NCI-H1092 (cell line): ENCODE results near the gene TRIM6.
"Not testable (repeated sequence)": the region's sequence is repeated elsewhere in the genome, so short reads cannot be mapped to it uniquely, and the experiment has no call there.

ENCODE experiments used
- DNase-seq: peaks from one replicate; lab custom pipeline; 2025; lab: John Stamatoyannopoulos, UW

The TRIM6 gene

GRCh38 chr11:5596607-5597201 lies at the start of gene TRIM6:
Gene TRIM6, plus strand, starts transcription at chr11:5596637. Its CDS starts 261 bp downstream, at chr11:5596898.
- DNase-seq, result no peak

GRCh38 chr11:5547982-5548381 lies 48.5 kb upstream of the TRIM6 start:
- no peak for DNase-seq

GRCh38 chr11:5548440-5548839 lies 48.0 kb upstream of the TRIM6 start, which contains the start of gene OR52H1:
Gene OR52H1, minus strand, starts transcription at chr11:5548540. Its CDS starts 3,035 bp downstream, at chr11:5545505.
- no peak for DNase-seq

- DNase-seq, result no peak
Measured at GRCh38 chr11:5550440-5551095, 45.9 kb upstream of the TRIM6 start.

- no peak for DNase-seq
Measured at GRCh38 chr11:5553343-5553742, 43.1 kb upstream of the TRIM6 start.

- no peak for DNase-seq
Measured at GRCh38 chr11:5556596-5557188, 39.7 kb upstream of the TRIM6 start.

GRCh38 chr11:5557751-5558150 lies 38.7 kb upstream of the TRIM6 start:
- no peak for DNase-seq

GRCh38 chr11:5564259-5565019 lies 32.0 kb upstream of the TRIM6 start:
- DNase-seq, result no peak

- no peak for DNase-seq
Measured at GRCh38 chr11:5574654-5575053, 21.8 kb upstream of the TRIM6 start.

GRCh38 chr11:5575152-5575551 lies 21.3 kb upstream of the TRIM6 start:
- DNase-seq, result no peak

- DNase-seq, result no peak
Measured at GRCh38 chr11:5577101-5577500, 19.3 kb upstream of the TRIM6 start.

- DNase-seq, result no peak
Measured at GRCh38 chr11:5580577-5580976, 15.9 kb upstream of the TRIM6 start, which contains the start of gene OR52B6. Gene OR52B6, plus strand, starts transcription at chr11:5580877. Its CDS starts 0 bp downstream, at chr11:5580877.

GRCh38 chr11:5581014-5581413 lies 15.4 kb upstream of the TRIM6 start:
- DNase-seq, result no peak

GRCh38 chr11:5584458-5584857 lies 12.0 kb upstream of the TRIM6 start:
- not testable (repeated sequence) for DNase-seq

- DNase-seq, result not testable (repeated sequence)
Measured at GRCh38 chr11:5589906-5590305, 6.5 kb upstream of the TRIM6 start.

- no peak for DNase-seq
Measured at GRCh38 chr11:5591613-5592012, 4.8 kb upstream of the TRIM6 start.

GRCh38 chr11:5592615-5593014 lies 3.8 kb upstream of the TRIM6 start:
- no peak for DNase-seq

- no peak for DNase-seq
Measured at GRCh38 chr11:5593146-5593545, 3.3 kb upstream of the TRIM6 start.

GRCh38 chr11:5597953-5598352 lies 1.5 kb downstream of the TRIM6 start:
- no peak for DNase-seq

GRCh38 chr11:5600374-5600851 lies 4.0 kb downstream of the TRIM6 start:
- no peak for DNase-seq

GRCh38 chr11:5602791-5603190 lies 6.4 kb downstream of the TRIM6 start:
- DNase-seq, result not testable (repeated sequence)

- no peak for DNase-seq
Measured at GRCh38 chr11:5603326-5603725, 6.9 kb downstream of the TRIM6 start.
